ENCODE data around the gene PITPNM2. TPM values are rescaled to one million over a fixed set of nuclear protein-coding genes. Genes with fewer than 3 reads are reported as not detected.

Gene PITPNM2
- total RNA-seq: 10 to 100 TPM in 1 of 2 donors, 1 to 10 TPM in 1; 3.2 to 13.4 TPM
- polyA plus RNA-seq (2013, experiment 1 of 2): 3.0 TPM
- polyA plus RNA-seq (2013, experiment 2 of 2): 2.6 TPM
- long read RNA-seq, experiment 1: 0 reads
- long read RNA-seq, experiment 2, partial matches to known transcripts: 0 of 5 reads
- long read RNA-seq, experiment 2, other reads (novel, unspliced or antisense): 5 of 5 reads
- long read RNA-seq, experiment 3, partial matches to known transcripts: 1 of 6 reads
- long read RNA-seq, experiment 3, other reads (novel, unspliced or antisense): 5 of 6 reads
- long read RNA-seq, experiment 4: 0 reads

DNA sequence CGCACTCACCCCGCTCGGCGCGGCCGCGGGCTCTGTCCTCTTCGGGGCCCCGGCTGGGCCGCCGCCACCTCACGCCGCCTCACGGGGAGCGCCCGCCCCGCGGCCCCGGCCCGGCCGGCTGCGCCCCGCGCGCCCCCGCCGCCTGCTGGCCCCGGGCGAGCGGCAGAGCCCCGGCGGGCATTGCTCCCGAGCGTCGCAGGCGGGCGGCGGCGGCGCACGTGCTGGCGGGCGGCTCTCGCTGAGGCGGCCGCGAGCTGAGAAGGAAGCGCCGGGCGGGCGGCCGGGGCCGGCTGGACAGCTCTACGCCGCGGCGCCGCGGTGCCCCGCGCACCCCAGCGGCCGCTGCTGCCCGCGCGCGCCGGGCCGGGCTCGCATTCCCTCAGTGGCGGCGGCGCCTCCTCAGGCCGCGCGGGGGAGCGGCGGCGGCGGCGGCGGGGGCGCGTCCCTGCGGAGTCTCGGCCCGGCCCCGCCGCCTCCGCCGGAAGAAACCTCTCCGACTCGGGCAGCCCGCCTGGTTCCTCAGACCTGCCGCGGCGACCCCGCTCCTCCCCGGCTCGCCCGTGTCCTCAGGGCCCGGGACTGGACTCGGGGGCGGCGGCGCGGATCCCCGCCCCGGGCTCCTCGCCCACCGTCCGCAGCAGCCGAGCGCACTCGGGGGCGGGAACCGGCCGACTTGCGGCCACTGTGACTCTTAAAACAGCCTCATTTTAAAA lies at the start of gene PITPNM2:
Gene PITPNM2 (minus strand): TSS at position 347 of the 713 bp plus-strand sequence. CDS start 116,500 bp downstream, outside the sequence.
- Mint-ChIP-seq H3K27ac (peak within 1 kb of the TSS; percentile 29), H3K4me1 (peaks cover 28% of the 10 kb centered on the region), H3K9me3 (no peaks in the 10 kb centered on the region), H3K4me3 (peak within 1 kb of the TSS; percentile 72), H3K27me3 (ENCODE audit: insufficient read depth) (peaks cover 11% of the 10 kb centered on the region), H3K36me3 (ENCODE audit: low read depth) (peaks cover 1% of the 10 kb centered on the region)
- peaks cover 10% of the 10 kb centered on the region for H3K27me3 ChIP-seq (ENCODE audit: control insufficient read depth, insufficient read depth, low read length, poor library complexity, severe bottlenecking)
- peak within 1 kb of the TSS; percentile 57 for H3K9ac ChIP-seq (ENCODE audit: extremely low read depth, low read length, poor library complexity, severe bottlenecking)
- H3K36me3 ChIP-seq (ENCODE audit: control insufficient read depth, insufficient read depth, low read length): peaks cover 6% of the 10 kb centered on the region
- peak; percentile 84 for DNase-seq
- no peak within 1 kb of the TSS for H3K27ac ChIP-seq (ENCODE audit: low read depth, low read length)
- peak within 1 kb of the TSS; percentile 77 for H3K4me3 ChIP-seq (ENCODE audit: low read length)
- WGBS, 2 experiments (ENCODE audit: insufficient coverage in 1 of 2, insufficient read length in 1 of 2): 0% methylated on average over 8 to 119 of the region's 119 CpGs
- no peaks in the 10 kb centered on the region for H3K9me3 ChIP-seq (ENCODE audit: control insufficient read depth, low read length)
- TF ChIP-seq, protein P1, sequence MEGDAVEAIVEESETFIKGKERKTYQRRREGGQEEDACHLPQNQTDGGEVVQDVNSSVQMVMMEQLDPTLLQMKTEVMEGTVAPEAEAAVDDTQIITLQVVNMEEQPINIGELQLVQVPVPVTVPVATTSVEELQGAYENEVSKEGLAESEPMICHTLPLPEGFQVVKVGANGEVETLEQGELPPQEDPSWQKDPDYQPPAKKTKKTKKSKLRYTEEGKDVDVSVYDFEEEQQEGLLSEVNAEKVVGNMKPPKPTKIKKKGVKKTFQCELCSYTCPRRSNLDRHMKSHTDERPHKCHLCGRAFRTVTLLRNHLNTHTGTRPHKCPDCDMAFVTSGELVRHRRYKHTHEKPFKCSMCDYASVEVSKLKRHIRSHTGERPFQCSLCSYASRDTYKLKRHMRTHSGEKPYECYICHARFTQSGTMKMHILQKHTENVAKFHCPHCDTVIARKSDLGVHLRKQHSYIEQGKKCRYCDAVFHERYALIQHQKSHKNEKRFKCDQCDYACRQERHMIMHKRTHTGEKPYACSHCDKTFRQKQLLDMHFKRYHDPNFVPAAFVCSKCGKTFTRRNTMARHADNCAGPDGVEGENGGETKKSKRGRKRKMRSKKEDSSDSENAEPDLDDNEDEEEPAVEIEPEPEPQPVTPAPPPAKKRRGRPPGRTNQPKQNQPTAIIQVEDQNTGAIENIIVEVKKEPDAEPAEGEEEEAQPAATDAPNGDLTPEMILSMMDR (conservative IDR thresholded peaks at IDR 0.05): peak; percentile 21
- H3K4me1 ChIP-seq (ENCODE audit: control insufficient read depth, insufficient read depth, low read length): no peaks in the 10 kb centered on the region

DNA sequence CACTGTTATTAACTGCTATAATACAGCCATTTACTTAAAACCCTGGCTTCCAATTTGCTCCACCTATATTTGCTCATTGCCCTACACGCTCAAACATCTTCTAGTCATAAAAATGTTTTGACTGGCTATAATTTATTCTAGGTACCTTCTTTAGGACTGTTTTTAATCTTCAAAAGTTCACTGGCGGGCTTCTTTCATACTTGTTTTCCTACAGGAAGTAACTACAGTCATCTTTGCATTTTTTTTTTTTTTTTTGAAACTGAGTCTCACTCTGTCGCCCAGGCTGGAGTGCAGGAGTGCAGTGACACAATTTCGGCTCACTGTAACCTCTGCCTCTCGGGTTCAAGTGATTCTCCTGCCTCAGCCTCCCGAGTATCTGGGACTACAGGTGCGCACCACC lies 49.5 kb upstream of the PITPNM2 start:
- TF ChIP-seq, protein P1 (conservative IDR thresholded peaks at IDR 0.05): no peak
- Histone ChIP-seq H3K27ac (ENCODE audit: low read depth, low read length) (no peak overlapping the region), H3K4me3 (ENCODE audit: low read length) (no peak overlapping the region), H3K27me3 (ENCODE audit: control insufficient read depth, insufficient read depth, low read length, poor library complexity, severe bottlenecking) (no peaks in the 10 kb centered on the region), H3K4me1 (ENCODE audit: control insufficient read depth, insufficient read depth, low read length) (no peaks in the 10 kb centered on the region), H3K9ac (ENCODE audit: extremely low read depth, low read length, poor library complexity, severe bottlenecking) (no peak overlapping the region), H3K36me3 (ENCODE audit: control insufficient read depth, insufficient read depth, low read length) (peaks cover 72% of the 10 kb centered on the region), H3K9me3 (ENCODE audit: control insufficient read depth, low read length) (no peaks in the 10 kb centered on the region)
- 90 to 94% methylated on average over 6 to 7 of the region's 7 CpGs for WGBS, 2 experiments (ENCODE audit: insufficient coverage in 1 of 2, insufficient read length in 1 of 2)
- Mint-ChIP-seq H3K9me3 (no peaks in the 10 kb centered on the region), H3K27ac (no peak overlapping the region), H3K27me3 (ENCODE audit: insufficient read depth) (no peaks in the 10 kb centered on the region), H3K4me3 (no peak overlapping the region), H3K4me1 (no peaks in the 10 kb centered on the region), H3K36me3 (ENCODE audit: low read depth) (peaks cover 65% of the 10 kb centered on the region)
- no peak for DNase-seq

DNA sequence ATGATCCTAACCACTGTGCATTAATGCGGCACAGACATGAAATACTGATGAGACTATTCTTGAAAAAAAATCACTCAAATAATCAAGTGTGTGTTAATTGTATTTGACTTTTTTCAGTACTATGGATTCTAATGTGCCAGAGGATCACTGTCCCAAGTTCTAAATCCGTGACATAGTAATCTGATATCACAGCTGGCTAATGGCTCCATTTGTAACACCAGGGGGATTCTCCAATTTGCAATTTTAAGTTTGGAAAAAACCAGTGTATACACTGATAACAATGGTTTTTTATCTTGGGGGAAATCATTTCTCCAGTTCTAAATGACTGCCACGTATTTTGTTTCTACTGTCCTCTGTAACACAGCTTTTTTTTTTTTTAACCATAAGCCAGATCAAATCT lies 49.0 kb upstream of the PITPNM2 start:
- Histone ChIP-seq H3K4me1 (ENCODE audit: control insufficient read depth, insufficient read depth, low read length) (no peaks in the 10 kb centered on the region), H3K9me3 (ENCODE audit: control insufficient read depth, low read length) (no peaks in the 10 kb centered on the region), H3K36me3 (ENCODE audit: control insufficient read depth, insufficient read depth, low read length) (peaks cover 71% of the 10 kb centered on the region), H3K9ac (ENCODE audit: extremely low read depth, low read length, poor library complexity, severe bottlenecking) (no peak overlapping the region), H3K27me3 (ENCODE audit: control insufficient read depth, insufficient read depth, low read length, poor library complexity, severe bottlenecking) (no peaks in the 10 kb centered on the region), H3K4me3 (ENCODE audit: low read length) (no peak overlapping the region), H3K27ac (ENCODE audit: low read depth, low read length) (no peak overlapping the region)
- Mint-ChIP-seq H3K36me3 (ENCODE audit: low read depth) (peaks cover 64% of the 10 kb centered on the region), H3K9me3 (no peaks in the 10 kb centered on the region), H3K27ac (no peak overlapping the region), H3K27me3 (ENCODE audit: insufficient read depth) (no peaks in the 10 kb centered on the region), H3K4me3 (no peak overlapping the region), H3K4me1 (no peaks in the 10 kb centered on the region)
- WGBS, 2 experiments (ENCODE audit: insufficient coverage in 1 of 2, insufficient read length in 1 of 2): 99 to 100% methylated on average over 3 of the region's 3 CpGs
- no peak for DNase-seq
- TF ChIP-seq, protein P1 (conservative IDR thresholded peaks at IDR 0.05): no peak
